Kidney (tissue), 14 donors: Measurements from ENCODE around the gene KRTAP9-3. TPM values are rescaled to one million over a fixed set of nuclear protein-coding genes. Genes with fewer than 3 reads are reported as not detected.
"Not testable (repeated sequence)": the region's sequence is repeated elsewhere in the genome, so short reads cannot be mapped to it uniquely, and the experiment has no call there.

Experiments used
- DNase-seq, 5 donors: peaks; one replicate each; pipeline ENCODE4 v3.0.0-alpha.2; 2013 to 2020
- FAIRE-seq: peaks from 2 replicates; lab custom pipeline; 2012; peaks lifted over from hg19 to GRCh38; lab: Jason Lieb, UNC
- H3K27ac ChIP-seq, 2 donors: one replicate each; pipeline ENCODE4 v1.7.0; 2013; ENCODE audit warnings: low read depth in 2 of 2, low read length in 2 of 2, inconsistent platforms in 1 of 2
- H3K27me3 ChIP-seq: one replicate; pipeline ENCODE4 v1.7.1; 2013; ENCODE audit warnings: low read length, inconsistent platforms; ENCODE audit not compliant: control insufficient read depth, insufficient read depth
- H3K36me3 ChIP-seq, 3 donors: one replicate each; pipeline versions ENCODE4 v1.7.0 to v1.7.1; 2013; ENCODE audit warnings: low read length in 3 of 3, control low read depth in 1 of 3, inconsistent platforms in 1 of 3; ENCODE audit not compliant: insufficient read depth in 3 of 3, control insufficient read depth in 2 of 3
- H3K4me1 ChIP-seq, 3 donors: one replicate each; pipeline versions ENCODE4 v1.7.0 to v1.7.1; 2013; ENCODE audit warnings: low read length in 3 of 3, inconsistent platforms in 1 of 3, low read depth in 1 of 3; ENCODE audit not compliant: control insufficient read depth in 2 of 3, insufficient read depth in 2 of 3
- H3K4me3 ChIP-seq, 3 donors: one replicate each; pipeline versions ENCODE4 v1.7.0 to v1.8.1; 2013; ENCODE audit warnings: low read length in 3 of 3, control low read depth in 1 of 3, inconsistent platforms in 1 of 3
- H3K9ac ChIP-seq, 3 donors: one replicate each; pipeline versions ENCODE4 v1.7.0 to v1.7.1; 2013; ENCODE audit warnings: low read length in 3 of 3, control low read depth in 1 of 3, inconsistent platforms in 1 of 3
- H3K9me3 ChIP-seq, 3 donors: one replicate each; pipeline versions ENCODE4 v1.7.0 to v1.7.1; 2013; ENCODE audit warnings: low read length in 3 of 3, control low read depth in 1 of 3, inconsistent platforms in 1 of 3; ENCODE audit not compliant: control insufficient read depth in 2 of 3, insufficient read depth in 1 of 3
- intact Hi-C: fragments of 100-400 bp; cut with DNase I; formaldehyde crosslinking; loops from one replicate; pipeline ENCODE4 v1.11.1; 2022
- polyA plus RNA-seq: library from polyadenylated mRNA; stranded (reverse); fragments of 350-450 nt; fragmentation: Illumina TruSeq; extraction: RNeasy Lipid Tissue Mini Kit (QIAGEN cat#74804); gene quantifications from one replicate; pipeline ENCODE4 v1.2.3, GENCODE V29; 2014; ENCODE audit warnings: low read depth, low replicate concordance; ENCODE audit not compliant: insufficient read depth
- total RNA-seq: library from RNA; stranded (reverse); fragmentation: NEBNext Ultra II Directional; extraction: Animal tissue kit (Norgen Biotek cat#: 25700); gene quantifications from one replicate; pipeline ENCODE4 v1.2.1, GENCODE V29; 2021
- TF ChIP-seq, protein P1 (sequence below): IDR thresholded peaks from 3 replicates; pipeline ENCODE4 v1.5.1; 2012; ENCODE audit warnings: mild to moderate bottlenecking, moderate library complexity, borderline replicate concordance; ENCODE audit not compliant: insufficient read depth; ENCODE audit errors: extremely low read depth
- donor health status: control.
- donor health status: control.
- donor health status: control.
- donor health status: control.
- donor health status: control.
- donor health status: DM: yes; HTN: yes; CAD: no.
- donor health status: Normal renal cell carcinoma (clear cell type).

The KRTAP9-3 gene
- total and polyA plus RNA-seq, 2 donors from 2014 or later, result not detected

- no peak for DNase-seq
- Histone ChIP-seq H3K27me3 (no peaks in the 10 kb centered on the region), H3K27ac (no peak overlapping the region), H3K36me3 (no peaks in the 10 kb centered on the region), H3K4me1 (no peaks in the 10 kb centered on the region), H3K4me3 (no peak overlapping the region), H3K9ac (no peak overlapping the region), H3K9me3 (no peaks in the 10 kb centered on the region)
- TF ChIP-seq, protein P1, sequence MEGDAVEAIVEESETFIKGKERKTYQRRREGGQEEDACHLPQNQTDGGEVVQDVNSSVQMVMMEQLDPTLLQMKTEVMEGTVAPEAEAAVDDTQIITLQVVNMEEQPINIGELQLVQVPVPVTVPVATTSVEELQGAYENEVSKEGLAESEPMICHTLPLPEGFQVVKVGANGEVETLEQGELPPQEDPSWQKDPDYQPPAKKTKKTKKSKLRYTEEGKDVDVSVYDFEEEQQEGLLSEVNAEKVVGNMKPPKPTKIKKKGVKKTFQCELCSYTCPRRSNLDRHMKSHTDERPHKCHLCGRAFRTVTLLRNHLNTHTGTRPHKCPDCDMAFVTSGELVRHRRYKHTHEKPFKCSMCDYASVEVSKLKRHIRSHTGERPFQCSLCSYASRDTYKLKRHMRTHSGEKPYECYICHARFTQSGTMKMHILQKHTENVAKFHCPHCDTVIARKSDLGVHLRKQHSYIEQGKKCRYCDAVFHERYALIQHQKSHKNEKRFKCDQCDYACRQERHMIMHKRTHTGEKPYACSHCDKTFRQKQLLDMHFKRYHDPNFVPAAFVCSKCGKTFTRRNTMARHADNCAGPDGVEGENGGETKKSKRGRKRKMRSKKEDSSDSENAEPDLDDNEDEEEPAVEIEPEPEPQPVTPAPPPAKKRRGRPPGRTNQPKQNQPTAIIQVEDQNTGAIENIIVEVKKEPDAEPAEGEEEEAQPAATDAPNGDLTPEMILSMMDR, result no peak
- no peak for FAIRE-seq
- intact Hi-C loops, result no loop called here
Measured at GRCh38 chr17:41231731-41232130, 518 bp upstream of the KRTAP9-3 start.

- FAIRE-seq, intact Hi-C loops, H3K36me3 ChIP-seq, H3K4me1 ChIP-seq, H3K9ac ChIP-seq, H3K9me3 ChIP-seq, H3K4me3 ChIP-seq, H3K27me3 ChIP-seq, DNase-seq, H3K27ac ChIP-seq: not testable (repeated sequence)
Measured at GRCh38 chr17:41237116-41237515, 4.9 kb downstream of the KRTAP9-3 start.

DNA sequence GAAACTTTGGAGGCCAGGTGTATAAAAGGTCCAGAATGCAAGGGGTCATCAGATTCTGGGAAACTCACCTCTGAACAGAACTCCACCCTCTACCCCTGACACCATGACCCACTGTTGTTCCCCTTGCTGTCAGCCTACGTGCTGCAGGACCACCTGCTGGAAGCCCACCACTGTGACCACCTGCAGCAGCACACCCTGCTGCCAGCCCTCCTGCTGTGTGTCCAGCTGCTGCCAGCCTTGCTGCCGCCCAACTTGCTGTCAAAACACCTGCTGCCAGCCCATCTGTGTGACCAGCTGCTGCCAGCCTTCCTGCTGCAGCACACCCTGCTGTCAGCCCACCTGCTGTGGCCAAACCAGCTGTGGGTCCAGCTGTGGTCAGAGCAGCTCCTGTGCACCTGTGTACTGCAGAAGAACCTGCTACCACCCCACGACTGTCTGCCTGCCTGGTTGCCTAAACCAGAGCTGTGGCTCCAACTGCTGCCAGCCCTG lies 5.7 kb downstream of the KRTAP9-3 start, which contains the start of gene KRTAP9-8:
Gene KRTAP9-8 (plus strand): TSS at position 51 of the 489 bp plus-strand sequence. CDS start 53 bp downstream, at position 104.
- not testable (repeated sequence) for FAIRE-seq

GRCh38 chr17:41246995-41247787 lies 14.9 kb downstream of the KRTAP9-3 start:
- FAIRE-seq, intact Hi-C loops, H3K9ac ChIP-seq, H3K4me1 ChIP-seq, DNase-seq, H3K27ac ChIP-seq, H3K27me3 ChIP-seq, H3K4me3 ChIP-seq, H3K36me3 ChIP-seq, H3K9me3 ChIP-seq: not testable (repeated sequence)

More for the DNA sequence above, 5.7 kb downstream of the KRTAP9-3 start, which contains the start of gene KRTAP9-8:
- peak in 1 of 5 donors; percentile 49 for DNase-seq
- H3K9ac ChIP-seq, H3K27ac ChIP-seq, H3K4me3 ChIP-seq, H3K27me3 ChIP-seq, H3K4me1 ChIP-seq, H3K36me3 ChIP-seq, H3K9me3 ChIP-seq, intact Hi-C loops: not testable (repeated sequence)

GRCh38 chr17:41249637-41250240 lies 17.5 kb downstream of the KRTAP9-3 start, which contains the start of gene KRTAP9-4:
KRTAP9-4 (plus strand) TSS chr17:41249687; CDS start chr17:41249721, 34 bp downstream.
- H3K27ac ChIP-seq, DNase-seq, H3K4me1 ChIP-seq, H3K27me3 ChIP-seq, intact Hi-C loops, H3K36me3 ChIP-seq, H3K9ac ChIP-seq, H3K9me3 ChIP-seq, FAIRE-seq, H3K4me3 ChIP-seq: not testable (repeated sequence)
